HG02885 (cell line): ENCODE measurements around the gene ZMIZ1.

Experiments used
- ATAC-seq: cut with Tn5 transposase; IDR thresholded peaks from one replicate; pipeline ENCODE4 v1.9.1; 2021; ENCODE audit warnings: mild to moderate bottlenecking; ENCODE audit not compliant: unreplicated experiment, poor library complexity

Gene ZMIZ1

DNA sequence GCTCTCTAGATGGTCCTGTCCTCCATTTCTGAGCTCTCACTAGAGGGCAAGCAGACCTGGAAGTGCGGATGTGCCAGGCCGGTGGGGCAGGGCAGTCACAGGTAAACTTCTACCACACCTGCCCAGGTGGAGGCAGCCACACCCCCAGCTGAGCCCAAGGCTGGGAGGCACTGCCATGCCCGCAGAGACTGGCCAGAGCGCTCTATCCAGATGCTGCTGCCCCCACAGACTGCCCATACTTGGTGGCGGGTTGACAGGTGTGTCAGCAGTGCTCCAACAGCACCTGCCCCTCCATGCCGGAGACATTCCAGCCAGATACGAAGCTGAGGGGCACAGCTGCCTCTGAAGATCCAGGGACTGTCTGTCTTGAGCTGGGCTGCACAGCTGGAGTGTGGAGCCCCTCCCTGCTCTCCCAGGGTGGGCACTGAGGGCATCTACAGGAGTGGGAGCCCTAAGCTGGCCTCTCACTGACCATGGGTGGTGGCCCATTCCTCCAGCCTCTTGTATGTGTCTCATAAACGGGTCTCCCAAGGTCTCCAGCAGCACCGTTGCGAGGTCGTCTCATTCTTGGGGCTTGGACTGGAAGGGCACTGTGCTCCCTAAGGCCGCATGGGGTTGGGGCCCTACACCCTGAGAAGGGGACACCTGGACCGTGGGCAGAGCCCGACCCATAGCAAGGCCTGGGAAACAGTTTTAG is 240.4 kb downstream of the ZMIZ1 start:
- ATAC-seq: no peak

- ATAC-seq: no peak
These were observed 241.6 kb downstream of the ZMIZ1 start for GRCh38 chr10:79310200-79310865.

DNA sequence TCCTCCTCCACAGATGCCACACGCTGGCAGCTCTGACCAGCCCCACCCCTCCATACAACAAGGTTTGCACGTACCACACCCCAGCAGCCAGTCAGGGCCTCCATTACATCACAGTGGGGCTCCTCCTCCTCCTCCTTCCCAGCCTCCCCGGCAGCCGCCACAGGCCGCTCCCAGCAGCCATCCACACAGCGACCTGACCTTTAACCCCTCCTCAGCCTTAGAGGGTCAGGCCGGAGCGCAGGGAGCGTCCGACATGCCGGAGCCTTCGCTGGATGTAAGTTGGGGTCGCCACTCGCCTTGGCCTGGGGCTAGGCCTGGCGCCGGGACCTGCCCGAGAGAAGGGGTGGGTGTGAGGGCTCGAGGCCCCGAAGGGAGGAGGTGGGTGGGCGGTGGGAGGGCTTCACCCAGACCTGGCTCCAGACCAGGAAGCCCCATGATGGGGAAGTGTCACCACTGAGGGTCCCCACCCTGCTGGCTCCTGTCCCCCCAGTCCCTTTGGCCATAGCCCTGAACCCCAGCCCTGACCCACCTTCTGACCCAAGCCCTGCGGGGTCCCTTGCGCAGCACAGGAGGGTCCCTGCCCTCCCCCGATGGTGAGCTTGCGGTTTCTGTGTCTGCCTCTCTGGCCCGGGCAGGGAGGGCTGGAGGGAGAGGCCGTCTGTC is 242.3 kb downstream of the ZMIZ1 start:
- ATAC-seq: no peak

- no peak for ATAC-seq
These were observed 243.0 kb downstream of the ZMIZ1 start for GRCh38 chr10:79311581-79312407.

GRCh38 chr10:79312601-79313187 is 243.9 kb downstream of the ZMIZ1 start:
- ATAC-seq: no peak

- no peak for ATAC-seq
These were observed 244.6 kb downstream of the ZMIZ1 start for GRCh38 chr10:79313320-79313719.

- ATAC-seq: no peak
These were observed 245.2 kb downstream of the ZMIZ1 start for GRCh38 chr10:79313911-79314439.

DNA sequence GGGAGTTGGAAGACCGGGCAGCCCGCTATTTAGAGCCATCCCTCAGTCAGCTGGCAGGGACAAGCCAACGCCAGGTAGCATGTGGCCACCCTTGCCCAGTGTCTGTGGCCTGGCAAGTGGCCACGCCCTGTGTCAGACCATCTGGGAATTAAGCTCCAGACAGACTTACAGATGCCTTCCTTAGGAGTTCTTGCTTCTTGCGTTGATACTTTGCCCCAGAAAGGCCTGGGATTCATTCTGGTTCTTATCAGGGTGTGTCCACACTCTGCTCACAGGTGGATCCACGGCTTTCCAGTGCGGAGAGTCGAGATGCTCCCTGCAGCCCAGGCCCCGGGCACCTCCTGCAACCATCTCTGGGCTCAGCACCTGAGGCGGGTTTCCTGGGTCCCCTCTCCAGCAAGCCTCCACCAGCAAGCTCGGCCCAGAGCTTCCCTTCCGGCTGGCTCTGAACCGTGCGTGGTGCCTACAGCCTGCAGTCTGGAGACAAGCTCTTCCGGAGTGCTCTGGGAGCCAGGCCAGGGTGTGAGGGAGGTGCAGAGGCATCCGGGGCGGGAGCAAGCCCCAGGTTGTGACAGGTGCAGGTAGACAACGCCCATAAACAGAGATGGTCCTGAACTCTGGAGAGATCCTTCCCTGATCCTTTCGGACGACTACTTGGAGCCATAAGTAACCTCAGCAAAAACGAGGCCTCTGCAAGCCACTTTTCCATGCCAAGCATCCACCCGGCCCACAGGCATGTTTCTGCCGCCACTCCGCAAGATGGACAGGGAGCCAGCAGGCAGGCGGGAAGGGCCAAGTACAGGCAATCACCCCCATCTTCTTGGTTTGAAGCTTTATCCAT is 246.2 kb downstream of the ZMIZ1 start:
- ATAC-seq: no peak

- no peak for ATAC-seq
These were observed 246.8 kb downstream of the ZMIZ1 start for GRCh38 chr10:79315602-79315920.

DNA sequence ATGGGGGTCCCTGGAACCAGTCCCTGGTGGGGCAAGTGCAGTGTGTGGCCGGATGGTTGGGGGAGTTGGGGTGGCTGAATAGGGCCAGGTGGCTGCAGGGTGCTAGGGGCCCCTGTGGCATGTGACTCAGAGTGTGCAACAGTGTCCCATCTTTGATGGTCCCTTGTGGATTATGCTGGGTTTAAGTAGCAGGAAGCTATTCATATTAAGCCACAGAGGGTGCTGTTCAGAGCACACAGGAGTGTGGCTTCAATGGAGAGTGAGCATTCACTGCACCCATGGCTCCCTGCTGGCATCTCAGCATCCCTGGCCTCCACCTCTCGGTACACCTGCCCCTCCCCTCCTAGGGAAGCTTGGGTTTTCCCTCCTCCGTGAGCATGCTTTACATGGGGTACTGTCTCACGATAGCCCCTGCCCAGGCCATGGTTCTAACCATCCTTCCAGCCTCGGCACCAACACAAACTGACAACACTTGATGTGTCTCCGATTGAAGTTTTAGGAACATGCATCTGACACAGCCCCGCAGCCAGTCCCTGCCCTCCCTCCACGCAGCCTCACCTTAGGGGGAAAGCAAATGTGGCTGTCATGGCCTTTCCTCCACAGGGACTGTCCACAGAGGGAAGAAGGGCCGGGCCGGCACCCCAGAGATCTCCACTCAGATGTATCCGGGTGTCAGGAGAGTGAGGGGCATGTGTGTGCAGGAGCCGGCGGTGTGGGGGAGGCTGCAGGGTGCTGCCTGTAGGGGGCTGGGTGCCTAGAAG is 248.1 kb downstream of the ZMIZ1 start:
- peak; percentile 74 for ATAC-seq

DNA sequence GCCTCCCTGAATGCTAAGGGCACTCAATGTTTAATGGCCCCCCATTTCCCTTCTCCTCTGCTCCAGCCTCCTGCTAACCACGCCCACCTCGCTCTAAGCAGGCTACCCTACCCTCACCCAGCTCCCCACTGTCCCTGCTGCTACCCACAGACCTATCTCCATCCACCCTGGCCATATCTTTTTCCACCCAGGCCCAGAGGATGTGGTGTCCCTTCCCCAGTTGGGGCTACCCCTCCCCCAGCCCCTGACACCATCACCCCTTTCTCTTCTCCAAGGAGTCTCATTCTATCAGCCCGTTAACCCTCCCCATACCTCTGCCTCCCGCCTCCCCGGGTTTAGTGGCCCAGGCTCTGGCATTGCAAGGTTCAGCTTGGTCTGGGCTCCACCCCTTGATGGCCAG is 249.6 kb downstream of the ZMIZ1 start:
- no peak for ATAC-seq

- ATAC-seq: no peak
These were observed 250.5 kb downstream of the ZMIZ1 start for GRCh38 chr10:79319115-79319771.

GRCh38 chr10:79320316-79320715 is 251.6 kb downstream of the ZMIZ1 start:
- no peak for ATAC-seq

GRCh38 chr10:79320820-79321493 is 252.2 kb downstream of the ZMIZ1 start:
- no peak for ATAC-seq

GRCh38 chr10:79321494-79321882 is 252.7 kb downstream of the ZMIZ1 start:
- no peak for ATAC-seq

DNA sequence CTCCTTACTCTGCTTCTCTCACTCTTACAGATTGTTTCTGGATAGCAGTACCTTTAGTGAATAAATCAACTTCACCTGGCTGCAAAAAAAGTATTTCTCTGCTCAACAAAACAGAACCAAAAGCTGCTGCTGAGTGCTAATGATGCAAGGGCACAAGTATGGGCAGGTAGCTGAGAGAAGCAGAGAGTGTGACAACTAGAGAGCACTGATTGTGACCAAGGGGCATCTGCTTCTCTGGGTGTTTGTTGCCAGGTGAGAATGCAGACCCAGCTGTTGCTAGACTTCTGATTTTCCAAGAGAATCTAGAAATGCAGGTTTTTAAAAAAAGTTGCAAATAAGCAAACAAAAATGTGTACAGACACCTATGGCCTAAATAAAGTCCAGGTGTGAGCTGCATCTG is 253.2 kb downstream of the ZMIZ1 start:
- no peak for ATAC-seq

GRCh38 chr10:79322616-79323543 is 254.1 kb downstream of the ZMIZ1 start:
- ATAC-seq: peak; percentile 53
